Body of pancreas (tissue), 4 donors: ENCODE results near the gene DAB2IP.

Source experiments
- POLR2A ChIP-seq, 3 donors: fragments of 450-650 bp; IDR thresholded peaks; one replicate each; pipeline ENCODE4 v1.6.1; 2016; ENCODE audit warnings: antibody characterized with exemption in 3 of 3, mild to moderate bottlenecking in 2 of 3
- TF ChIP-seq, protein P1 (sequence below), 7 experiments: fragments of 450-650 bp in 4 of 7; fragments of 200-600 bp in 3 of 7; sonication (generic) in 3 of 7; IDR thresholded peaks; one replicate each; pipeline ENCODE4 v1.5.1; 2016 to 2019; ENCODE audit warnings: antibody characterized with exemption in 7 of 7

DNA sequence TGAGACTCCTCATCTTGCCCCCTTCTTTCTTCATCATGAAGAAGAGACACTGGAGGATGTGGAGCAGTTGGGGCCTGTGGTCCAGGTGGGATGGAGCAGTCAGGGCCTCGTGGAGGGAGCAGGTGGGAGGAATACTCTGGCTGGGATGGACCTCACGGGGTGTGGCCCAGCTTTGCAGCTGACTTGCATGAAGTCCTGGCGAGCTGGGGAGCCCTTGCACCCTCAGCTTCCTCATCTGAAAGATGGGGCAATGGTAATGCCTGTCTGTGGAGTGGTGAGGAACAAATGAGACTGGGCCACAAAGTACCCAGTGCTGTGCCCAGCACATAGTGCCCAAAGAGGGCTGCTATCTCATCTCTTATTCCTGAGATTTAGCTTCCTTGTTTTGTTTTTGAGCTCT is 91.5 kb downstream of the DAB2IP start:
- TF ChIP-seq, protein P1, sequence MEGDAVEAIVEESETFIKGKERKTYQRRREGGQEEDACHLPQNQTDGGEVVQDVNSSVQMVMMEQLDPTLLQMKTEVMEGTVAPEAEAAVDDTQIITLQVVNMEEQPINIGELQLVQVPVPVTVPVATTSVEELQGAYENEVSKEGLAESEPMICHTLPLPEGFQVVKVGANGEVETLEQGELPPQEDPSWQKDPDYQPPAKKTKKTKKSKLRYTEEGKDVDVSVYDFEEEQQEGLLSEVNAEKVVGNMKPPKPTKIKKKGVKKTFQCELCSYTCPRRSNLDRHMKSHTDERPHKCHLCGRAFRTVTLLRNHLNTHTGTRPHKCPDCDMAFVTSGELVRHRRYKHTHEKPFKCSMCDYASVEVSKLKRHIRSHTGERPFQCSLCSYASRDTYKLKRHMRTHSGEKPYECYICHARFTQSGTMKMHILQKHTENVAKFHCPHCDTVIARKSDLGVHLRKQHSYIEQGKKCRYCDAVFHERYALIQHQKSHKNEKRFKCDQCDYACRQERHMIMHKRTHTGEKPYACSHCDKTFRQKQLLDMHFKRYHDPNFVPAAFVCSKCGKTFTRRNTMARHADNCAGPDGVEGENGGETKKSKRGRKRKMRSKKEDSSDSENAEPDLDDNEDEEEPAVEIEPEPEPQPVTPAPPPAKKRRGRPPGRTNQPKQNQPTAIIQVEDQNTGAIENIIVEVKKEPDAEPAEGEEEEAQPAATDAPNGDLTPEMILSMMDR (IDR thresholded peaks at IDR 0.05): no peak
- no peak for TF ChIP-seq POLR2A (IDR thresholded peaks at IDR 0.05)
